OCI-LY3 (cell line): ENCODE results near the gene ITPA.

Experiments used
- CTCF ChIP-seq: fragments of 200-600, 300-600 bp; sonication (generic); IDR thresholded peaks from 2 replicates; pipeline ENCODE4 v1.5.1; 2014; ENCODE audit warnings: antibody characterized with exemption, low read length, low read depth
- EZH2phosphoT487 ChIP-seq: fragments of 200-600 bp; shearing (Covaris generic); IDR thresholded peaks from 2 replicates; pipeline ENCODE4 v1.6.1; 2018; ENCODE audit warnings: antibody characterized with exemption, mixed run types, low read depth

- TF ChIP-seq CTCF (no peak), EZH2phosphoT487 (no peak)
Measured at GRCh38 chr20:3227936-3228749, 18.8 kb downstream of the ITPA start.
